GM11168 (cell line): ENCODE measurements around the gene SERTM1.

Experiments used
- in situ Hi-C: fragments of 300-500 bp; cut with MboI; formaldehyde crosslinking; loops from one replicate; pipeline ENCODE4 v1.12.0; 2022; ENCODE audit warnings: low sequenced_read_pairs; ENCODE audit not compliant: unreplicated experiment

Gene SERTM1

GRCh38 chr13:36709136-36709890, 35.5 kb downstream of the SERTM1 start:
- in situ Hi-C loops, result no loop called here

DNA sequence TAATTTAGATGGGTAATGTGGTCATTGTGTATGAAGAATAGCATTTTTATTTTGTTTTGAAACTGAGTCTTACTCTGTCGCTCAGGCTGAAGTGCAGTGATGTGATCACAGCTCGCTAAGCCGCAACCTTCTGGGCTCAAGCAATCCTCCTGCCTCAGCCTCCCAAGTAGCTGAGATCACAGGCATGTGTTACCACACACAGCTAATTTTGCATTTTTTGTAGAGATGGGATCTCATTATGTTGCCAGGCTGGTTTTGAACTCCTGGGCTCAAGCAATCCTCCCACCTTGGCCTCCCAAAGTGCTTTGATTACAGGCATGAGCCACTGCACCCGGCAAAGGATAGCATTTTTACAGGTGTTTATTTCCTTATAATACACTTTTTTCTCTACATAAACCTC, 36.6 kb downstream of the SERTM1 start:
- in situ Hi-C loops, result no loop called here

DNA sequence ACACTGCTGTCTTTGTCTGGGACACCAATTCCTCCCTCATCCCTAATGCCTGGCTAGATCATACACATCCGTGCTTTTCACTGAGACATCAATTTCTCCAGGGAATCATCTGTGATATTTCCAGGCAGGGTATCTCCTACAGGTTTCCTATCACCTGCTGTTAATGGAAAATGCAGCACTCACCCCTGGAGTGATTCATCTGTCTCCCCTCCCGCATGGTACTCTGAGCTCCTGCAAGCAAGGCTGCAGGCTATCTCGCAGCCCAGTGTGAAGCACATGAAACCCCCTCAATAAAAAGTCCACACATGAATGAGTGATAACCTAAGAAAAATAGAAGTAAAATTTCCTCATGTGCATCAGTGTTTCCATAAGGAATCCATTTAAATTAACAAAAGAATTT, 38.5 kb downstream of the SERTM1 start:
- in situ Hi-C loops, result no loop called here

DNA sequence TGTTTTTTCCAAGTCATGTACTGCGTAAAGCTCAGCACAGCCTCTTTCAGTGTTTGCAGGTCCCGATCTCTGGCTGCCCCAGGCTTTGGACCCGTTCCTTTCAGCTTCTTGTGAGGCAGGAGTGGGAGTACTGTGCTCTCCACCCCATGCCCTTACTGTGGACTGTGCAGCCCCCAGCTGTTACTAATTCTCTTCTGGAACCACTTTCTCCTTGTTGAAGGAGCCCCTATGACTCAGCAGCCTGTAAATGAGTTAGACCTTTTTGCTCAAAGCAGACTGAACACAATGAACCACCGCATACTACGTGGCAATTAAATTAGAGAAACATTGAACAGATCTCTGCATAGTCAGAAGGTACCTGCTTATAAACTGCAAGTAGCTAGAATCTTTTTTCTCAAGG, 39.0 kb downstream of the SERTM1 start:
- in situ Hi-C loops, result no loop called here

DNA sequence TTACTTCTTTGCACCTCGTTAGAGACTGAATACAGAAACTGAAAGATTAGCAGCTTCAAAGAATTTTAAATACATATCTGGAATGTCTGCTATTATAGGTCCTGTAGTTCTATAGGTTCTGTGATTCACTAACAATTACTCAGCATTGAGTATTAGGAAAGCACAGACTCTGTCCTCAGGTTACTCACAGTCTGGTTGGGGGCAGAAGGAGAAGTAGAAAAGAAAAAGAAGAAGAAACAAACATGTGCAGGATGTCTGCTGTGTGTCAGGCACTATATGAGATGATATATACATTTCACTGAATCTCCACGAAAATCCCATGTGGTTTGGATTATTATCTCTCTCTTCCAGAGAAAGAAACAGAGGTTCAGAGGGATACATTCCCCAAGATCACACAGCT, 40.1 kb downstream of the SERTM1 start:
- in situ Hi-C loops, result no loop called here

- in situ Hi-C loops, result no loop called here
Measured at GRCh38 chr13:36715841-36716240, 42.0 kb downstream of the SERTM1 start.

DNA sequence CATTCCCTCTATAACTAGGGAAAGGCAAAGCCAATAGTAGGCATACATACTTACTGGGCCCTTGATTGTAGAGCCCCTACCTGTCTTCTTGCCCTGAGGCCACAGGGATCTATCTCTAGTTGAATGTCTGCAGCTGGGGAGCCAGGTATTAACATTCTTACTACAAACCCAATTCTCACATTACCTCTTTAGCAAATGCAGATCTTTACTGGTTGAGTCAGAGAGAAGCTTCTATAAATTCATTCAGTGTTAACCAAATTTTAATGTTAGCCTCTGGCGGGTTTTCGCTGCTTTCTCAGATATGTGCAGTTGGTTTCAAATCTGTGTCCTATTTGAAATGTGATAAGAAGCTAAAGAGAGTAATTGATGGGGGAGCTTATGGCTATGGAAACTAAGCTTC, 43.2 kb downstream of the SERTM1 start:
- in situ Hi-C loops, result no loop called here

GRCh38 chr13:36717966-36718545, 44.2 kb downstream of the SERTM1 start:
- in situ Hi-C loops, result no loop called here

DNA sequence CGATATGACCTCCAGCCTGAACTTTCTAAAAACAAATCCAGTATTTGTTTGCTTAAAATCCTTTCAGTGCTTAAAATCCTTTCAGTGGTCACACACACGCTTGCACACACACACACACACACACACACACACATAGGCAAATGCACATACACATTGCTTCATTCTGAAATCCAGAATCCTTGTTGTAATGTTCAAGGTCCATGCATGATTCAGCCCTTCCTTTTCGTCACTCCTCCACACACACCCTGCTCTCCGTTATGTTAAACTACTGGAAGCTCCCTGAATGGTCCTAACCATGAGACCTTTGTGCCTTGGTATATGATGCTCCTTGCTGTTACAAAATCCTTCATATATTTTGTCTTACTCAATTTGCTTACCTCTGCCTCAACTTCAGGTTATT, 44.9 kb downstream of the SERTM1 start:
- in situ Hi-C loops, result no loop called here

DNA sequence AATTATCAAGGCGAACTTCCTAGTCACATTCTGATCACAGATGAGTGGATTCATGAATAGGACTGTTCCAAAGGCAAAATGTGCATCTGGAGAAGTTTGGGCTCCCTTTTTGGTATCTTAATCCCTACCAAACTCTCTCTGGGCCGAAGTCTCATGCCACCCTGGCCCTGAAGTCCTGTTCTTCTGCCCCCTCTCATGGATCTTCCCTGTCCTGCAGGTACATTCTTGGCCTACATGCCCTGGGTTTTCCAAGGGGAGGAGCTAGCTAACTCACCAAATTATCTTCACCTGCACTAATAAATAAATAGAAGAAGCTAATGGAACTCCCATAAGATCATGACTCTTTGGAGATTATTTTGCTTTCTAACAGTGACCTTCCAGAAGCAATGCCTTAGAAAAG, 50.3 kb downstream of the SERTM1 start:
- in situ Hi-C loops, result no loop called here

DNA sequence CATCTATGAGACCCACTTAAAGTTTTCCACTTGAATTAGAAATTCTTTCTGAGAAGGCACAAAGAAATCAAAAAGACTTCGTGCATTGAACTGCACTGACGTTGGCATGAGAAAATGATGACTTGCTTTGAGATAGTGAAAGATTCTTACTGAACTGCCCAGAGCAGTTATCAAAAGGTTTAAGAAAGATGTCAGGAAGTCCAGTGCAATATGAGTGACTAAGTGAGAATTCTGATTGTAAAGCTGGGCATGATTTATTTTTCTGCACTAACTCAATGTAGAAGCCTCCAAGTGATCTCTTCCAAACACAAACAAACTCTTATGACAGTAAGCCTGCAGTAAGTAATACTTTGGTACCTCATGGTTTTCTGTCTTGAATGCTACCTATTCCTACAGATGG, 52.1 kb downstream of the SERTM1 start:
- in situ Hi-C loops, result no loop called here

GRCh38 chr13:36728006-36728405, 54.2 kb downstream of the SERTM1 start:
- in situ Hi-C loops, result no loop called here

- in situ Hi-C loops, result no loop called here
Measured at GRCh38 chr13:36736119-36736726, 62.4 kb downstream of the SERTM1 start.

- in situ Hi-C loops, result no loop called here
Measured at GRCh38 chr13:36737524-36738083, 63.8 kb downstream of the SERTM1 start.

- in situ Hi-C loops, result no loop called here
Measured at GRCh38 chr13:36745436-36745835, 71.6 kb downstream of the SERTM1 start.

- in situ Hi-C loops, result no loop called here
Measured at GRCh38 chr13:36746051-36746450, 72.2 kb downstream of the SERTM1 start.
